Measurements from ENCODE around the gene EIF5A.

The EIF5A gene

DNA sequence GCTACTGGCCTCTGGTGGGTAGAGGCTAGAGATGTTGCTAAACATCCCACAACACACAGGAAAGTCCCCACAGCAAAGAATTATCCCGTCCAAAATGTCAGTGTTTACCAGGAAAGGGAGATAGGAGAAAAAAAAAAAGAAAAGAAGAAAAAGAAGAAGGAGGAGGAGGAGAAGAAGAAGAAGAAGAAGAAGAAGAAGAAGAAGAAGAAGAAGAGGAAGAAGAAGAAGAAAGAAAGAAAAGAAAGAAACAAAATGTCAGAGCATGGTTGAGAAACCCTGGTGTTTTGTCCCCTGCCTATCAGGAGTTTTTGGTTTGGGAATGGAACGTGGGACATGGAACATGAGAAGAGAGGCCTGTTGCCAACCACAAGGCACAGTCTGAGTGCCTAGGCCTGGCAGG, 50.0 kb downstream of the EIF5A start:
- no peak for DNase-seq

- DNase-seq, result no peak
Observed at GRCh38 chr17:7361906-7362305, 54.5 kb downstream of the EIF5A start.

Measured in right hindlimb (tissue), 1 donor.